ENCODE measurements around the gene OR10A4.

- TF ChIP-seq CTCF (IDR thresholded peaks at IDR 0.05) (no peak), POLR2A (IDR thresholded peaks at IDR 0.05) (no peak)
Measured at GRCh38 chr11:6919698-6920097, 43.3 kb downstream of the OR10A4 start.

Measured in uterus (tissue), 2 donors.